ENCODE measurements around the gene BOD1L2.

The BOD1L2 gene

GRCh38 chr18:57131782-57132181, 15.1 kb upstream of the BOD1L2 start:
- no peaks in the 10 kb centered on the region for H3K27me3 ChIP-seq (ENCODE audit: insufficient read depth, low read length)
- H3K4me3 ChIP-seq (ENCODE audit: low read length) = no peak overlapping the region
- H3K27ac ChIP-seq (ENCODE audit: low read depth, low read length) = no peak overlapping the region
- 0 out of 2 replicates have a peak, but pooled peaks cover 4% of the 10 kb centered on the region for H3K9me3 ChIP-seq (ENCODE audit: insufficient read depth, low read depth, low read length)
- no peaks in the 10 kb centered on the region for H3K4me1 ChIP-seq (ENCODE audit: insufficient read depth, low read length)
- H3K36me3 ChIP-seq (ENCODE audit: insufficient read depth, low read length) = no peaks in the 10 kb centered on the region
- H3K9ac ChIP-seq (ENCODE audit: low read depth, low read length) = no peak overlapping the region

GRCh38 chr18:57134618-57135135, 12.2 kb upstream of the BOD1L2 start:
- H3K4me1 ChIP-seq (ENCODE audit: insufficient read depth, low read length) = no peaks in the 10 kb centered on the region
- no peaks in the 10 kb centered on the region for H3K27me3 ChIP-seq (ENCODE audit: insufficient read depth, low read length)
- no peak overlapping the region for H3K27ac ChIP-seq (ENCODE audit: low read depth, low read length)
- WGBS = 84% methylated on average over 4 of the region's 4 CpGs
- no peak overlapping the region for H3K4me3 ChIP-seq (ENCODE audit: low read length)
- no peaks in the 10 kb centered on the region for H3K36me3 ChIP-seq (ENCODE audit: insufficient read depth, low read length)
- H3K9ac ChIP-seq (ENCODE audit: low read depth, low read length) = no peak overlapping the region
- H3K9me3 ChIP-seq (ENCODE audit: insufficient read depth, low read depth, low read length) = 0 out of 2 replicates have a peak, but pooled peaks cover 4% of the 10 kb centered on the region

GRCh38 chr18:57135699-57136098, 11.2 kb upstream of the BOD1L2 start:
- Histone ChIP-seq H3K27ac (ENCODE audit: low read depth, low read length) (no peak overlapping the region), H3K9ac (ENCODE audit: low read depth, low read length) (no peak overlapping the region), H3K4me1 (ENCODE audit: insufficient read depth, low read length) (no peaks in the 10 kb centered on the region), H3K27me3 (ENCODE audit: insufficient read depth, low read length) (no peaks in the 10 kb centered on the region), H3K9me3 (ENCODE audit: insufficient read depth, low read depth, low read length) (0 out of 2 replicates have a peak, but pooled peaks cover 4% of the 10 kb centered on the region), H3K4me3 (ENCODE audit: low read length) (no peak overlapping the region), H3K36me3 (ENCODE audit: insufficient read depth, low read length) (no peaks in the 10 kb centered on the region)
- 66% methylated on average over 4 of the region's 4 CpGs for WGBS

- 91% methylated on average over 3 of the region's 3 CpGs for WGBS
- no peak overlapping the region for H3K27ac ChIP-seq (ENCODE audit: low read depth, low read length)
These were observed 9.0 kb upstream of the BOD1L2 start for GRCh38 chr18:57137847-57138246.

GRCh38 chr18:57141208-57142129, 5.4 kb upstream of the BOD1L2 start:
- Histone ChIP-seq H3K36me3 (ENCODE audit: insufficient read depth, low read length) (no peaks in the 10 kb centered on the region), H3K9me3 (ENCODE audit: insufficient read depth, low read depth, low read length) (0 out of 2 replicates have a peak, but pooled peaks cover 2% of the 10 kb centered on the region), H3K27ac (ENCODE audit: low read depth, low read length) (no peak overlapping the region), H3K27me3 (ENCODE audit: insufficient read depth, low read length) (no peaks in the 10 kb centered on the region), H3K4me1 (ENCODE audit: insufficient read depth, low read length) (no peaks in the 10 kb centered on the region), H3K4me3 (ENCODE audit: low read length) (no peak overlapping the region), H3K9ac (ENCODE audit: low read depth, low read length) (no peak overlapping the region)
- 93% methylated on average over 10 of the region's 10 CpGs for whole genome bisulfite sequencing

More at GRCh38 chr18:57137847-57138246, 9.0 kb upstream of the BOD1L2 start:
- no peaks in the 10 kb centered on the region for H3K27me3 ChIP-seq (ENCODE audit: insufficient read depth, low read length)
- H3K4me3 ChIP-seq (ENCODE audit: low read length) = no peak overlapping the region
- no peak overlapping the region for H3K9ac ChIP-seq (ENCODE audit: low read depth, low read length)
- H3K4me1 ChIP-seq (ENCODE audit: insufficient read depth, low read length) = no peaks in the 10 kb centered on the region
- H3K9me3 ChIP-seq (ENCODE audit: insufficient read depth, low read depth, low read length) = 0 out of 2 replicates have a peak, but pooled peaks cover 4% of the 10 kb centered on the region
- H3K36me3 ChIP-seq (ENCODE audit: insufficient read depth, low read length) = no peaks in the 10 kb centered on the region

- no peaks in the 10 kb centered on the region for H3K9me3 ChIP-seq (ENCODE audit: insufficient read depth, low read depth, low read length)
- H3K4me1 ChIP-seq (ENCODE audit: insufficient read depth, low read length) = no peaks in the 10 kb centered on the region
- H3K27me3 ChIP-seq (ENCODE audit: insufficient read depth, low read length) = no peaks in the 10 kb centered on the region
- H3K36me3 ChIP-seq (ENCODE audit: insufficient read depth, low read length) = no peaks in the 10 kb centered on the region
- H3K27ac ChIP-seq (ENCODE audit: low read depth, low read length) = no peak overlapping the region
- no peak overlapping the region for H3K9ac ChIP-seq (ENCODE audit: low read depth, low read length)
- no peak overlapping the region for H3K4me3 ChIP-seq (ENCODE audit: low read length)
These were observed 4.6 kb upstream of the BOD1L2 start for GRCh38 chr18:57142324-57142723.

DNA sequence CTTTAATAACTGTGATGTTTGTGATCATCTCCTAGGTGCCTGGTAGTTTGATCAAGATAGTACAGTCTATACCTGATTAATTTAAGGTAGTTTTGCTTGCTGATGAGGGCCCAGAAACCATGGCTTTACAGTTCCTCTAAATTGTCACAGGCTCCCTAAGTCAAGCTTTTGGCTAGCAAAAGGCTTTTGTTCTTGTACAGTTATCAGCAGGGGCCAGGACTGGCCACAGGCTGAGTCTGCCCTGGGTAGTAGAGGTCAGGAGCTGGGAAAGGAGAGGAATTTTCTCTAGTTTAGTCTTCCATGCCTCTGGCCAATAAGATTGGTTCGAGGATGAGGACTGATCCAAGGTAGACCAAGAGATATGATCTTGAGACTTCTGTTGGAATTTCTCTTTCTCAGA, 3.6 kb upstream of the BOD1L2 start:
- Histone ChIP-seq H3K36me3 (ENCODE audit: insufficient read depth, low read length) (no peaks in the 10 kb centered on the region), H3K4me3 (ENCODE audit: low read length) (no peak overlapping the region), H3K27ac (ENCODE audit: low read depth, low read length) (no peak overlapping the region), H3K4me1 (ENCODE audit: insufficient read depth, low read length) (no peaks in the 10 kb centered on the region), H3K9me3 (ENCODE audit: insufficient read depth, low read depth, low read length) (no peaks in the 10 kb centered on the region), H3K27me3 (ENCODE audit: insufficient read depth, low read length) (no peaks in the 10 kb centered on the region), H3K9ac (ENCODE audit: low read depth, low read length) (no peak overlapping the region)
- 94% methylated on average over 1 of the region's 1 CpG for WGBS

DNA sequence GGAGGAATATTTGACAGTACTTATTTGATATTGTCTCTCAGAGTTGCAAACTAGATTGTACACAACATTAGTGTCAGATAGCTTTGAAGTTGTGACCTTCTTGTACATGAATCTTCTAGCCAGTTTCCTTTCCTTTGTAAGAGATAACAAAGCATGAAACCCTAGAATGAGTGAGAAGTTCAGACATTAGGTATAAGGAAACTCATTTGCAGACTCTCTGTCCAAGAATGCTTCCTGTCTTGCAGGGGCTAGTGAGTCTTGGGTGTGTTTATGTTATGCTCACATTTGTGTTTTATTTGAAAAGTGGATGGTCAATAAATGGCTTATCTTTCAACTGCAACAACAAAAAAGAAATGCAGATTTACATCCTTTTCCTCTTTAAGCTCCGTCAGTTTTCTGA, 1.4 kb downstream of the BOD1L2 start:
- Histone ChIP-seq H3K4me1 (ENCODE audit: insufficient read depth, low read length) (peaks cover 26% of the 10 kb centered on the region), H3K9me3 (ENCODE audit: insufficient read depth, low read depth, low read length) (no peaks in the 10 kb centered on the region), H3K27ac (ENCODE audit: low read depth, low read length) (no peak overlapping the region), H3K36me3 (ENCODE audit: insufficient read depth, low read length) (no peaks in the 10 kb centered on the region), H3K4me3 (ENCODE audit: low read length) (no peak overlapping the region), H3K9ac (ENCODE audit: low read depth, low read length) (no peak overlapping the region), H3K27me3 (ENCODE audit: insufficient read depth, low read length) (no peaks in the 10 kb centered on the region)
- 92% methylated on average over 1 of the region's 1 CpG for WGBS

DNA sequence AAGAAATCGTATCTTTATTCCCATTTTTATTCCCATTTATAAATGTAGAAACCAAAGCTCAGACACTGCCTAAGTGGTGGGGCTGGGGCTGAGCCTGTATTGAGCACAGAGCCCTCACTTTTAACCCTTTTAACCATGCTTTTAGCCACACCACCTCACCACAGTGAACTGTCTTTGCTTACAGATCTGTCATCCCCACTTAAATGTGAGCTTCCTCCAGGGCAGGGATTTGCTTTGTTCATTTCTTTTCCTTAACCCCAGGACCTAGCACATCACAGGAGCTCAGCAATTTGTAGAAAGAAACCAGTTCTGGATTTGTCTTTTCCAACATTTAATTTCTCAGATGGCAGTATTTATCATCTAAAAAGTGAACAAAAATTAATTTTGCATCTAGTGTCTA, 2.2 kb downstream of the BOD1L2 start:
- Histone ChIP-seq H3K4me3 (ENCODE audit: low read length) (no peak overlapping the region), H3K36me3 (ENCODE audit: insufficient read depth, low read length) (no peaks in the 10 kb centered on the region), H3K4me1 (ENCODE audit: insufficient read depth, low read length) (peaks cover 26% of the 10 kb centered on the region), H3K9me3 (ENCODE audit: insufficient read depth, low read depth, low read length) (no peaks in the 10 kb centered on the region), H3K27me3 (ENCODE audit: insufficient read depth, low read length) (no peaks in the 10 kb centered on the region), H3K9ac (ENCODE audit: low read depth, low read length) (no peak overlapping the region), H3K27ac (ENCODE audit: low read depth, low read length) (no peak overlapping the region)
- WGBS = 75% methylated on average over 1 of the region's 1 CpG

DNA sequence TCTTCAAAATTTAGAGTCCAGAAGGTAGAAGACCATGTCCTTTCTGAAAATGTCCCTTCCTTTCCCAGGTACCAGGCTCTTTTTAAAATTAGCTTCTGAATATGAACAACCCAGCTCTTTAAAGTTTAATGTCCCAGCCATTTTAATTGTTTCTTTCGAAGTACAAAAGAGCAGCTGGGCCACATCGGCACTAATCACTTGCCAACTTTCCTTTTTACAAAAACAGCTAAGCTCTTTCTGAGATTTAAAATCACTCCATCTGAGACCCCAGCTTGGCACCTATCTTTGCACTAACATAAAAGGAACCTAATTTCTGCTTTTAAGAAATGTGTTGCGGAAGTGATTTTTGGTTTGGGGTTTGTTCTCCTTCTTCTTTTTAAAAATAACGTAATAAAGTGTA, 2.6 kb downstream of the BOD1L2 start:
- no peak overlapping the region for H3K4me3 ChIP-seq (ENCODE audit: low read length)
- 65% methylated on average over 2 of the region's 4 CpGs for WGBS
- H3K27ac ChIP-seq (ENCODE audit: low read depth, low read length) = no peak overlapping the region
- no peaks in the 10 kb centered on the region for H3K36me3 ChIP-seq (ENCODE audit: insufficient read depth, low read length)
- no peaks in the 10 kb centered on the region for H3K27me3 ChIP-seq (ENCODE audit: insufficient read depth, low read length)
- peaks cover 26% of the 10 kb centered on the region for H3K4me1 ChIP-seq (ENCODE audit: insufficient read depth, low read length)
- H3K9me3 ChIP-seq (ENCODE audit: insufficient read depth, low read depth, low read length) = no peaks in the 10 kb centered on the region
- no peak overlapping the region for H3K9ac ChIP-seq (ENCODE audit: low read depth, low read length)

- no peaks in the 10 kb centered on the region for H3K27me3 ChIP-seq (ENCODE audit: insufficient read depth, low read length)
These were observed 3.2 kb downstream of the BOD1L2 start for GRCh38 chr18:57150081-57150480.

More at GRCh38 chr18:57150081-57150480, 3.2 kb downstream of the BOD1L2 start:
- Histone ChIP-seq H3K9me3 (ENCODE audit: insufficient read depth, low read depth, low read length) (no peaks in the 10 kb centered on the region), H3K4me1 (ENCODE audit: insufficient read depth, low read length) (peaks cover 26% of the 10 kb centered on the region), H3K4me3 (ENCODE audit: low read length) (no peak overlapping the region), H3K36me3 (ENCODE audit: insufficient read depth, low read length) (no peaks in the 10 kb centered on the region), H3K9ac (ENCODE audit: low read depth, low read length) (no peak overlapping the region), H3K27ac (ENCODE audit: low read depth, low read length) (no peak overlapping the region)
- WGBS = 75% methylated on average over 6 of the region's 7 CpGs
